HG03039 (cell line): ENCODE results near the gene CEP350.
"Not testable (repeated sequence)": the region's sequence is repeated elsewhere in the genome, so short reads cannot be mapped to it uniquely, and the experiment has no call there.

Source experiments
- ATAC-seq: cut with Tn5 transposase; IDR thresholded peaks from one replicate; pipeline ENCODE4 v1.9.1; 2021; ENCODE audit warnings: mild to moderate bottlenecking, moderate library complexity; ENCODE audit not compliant: unreplicated experiment

CEP350 gene

DNA sequence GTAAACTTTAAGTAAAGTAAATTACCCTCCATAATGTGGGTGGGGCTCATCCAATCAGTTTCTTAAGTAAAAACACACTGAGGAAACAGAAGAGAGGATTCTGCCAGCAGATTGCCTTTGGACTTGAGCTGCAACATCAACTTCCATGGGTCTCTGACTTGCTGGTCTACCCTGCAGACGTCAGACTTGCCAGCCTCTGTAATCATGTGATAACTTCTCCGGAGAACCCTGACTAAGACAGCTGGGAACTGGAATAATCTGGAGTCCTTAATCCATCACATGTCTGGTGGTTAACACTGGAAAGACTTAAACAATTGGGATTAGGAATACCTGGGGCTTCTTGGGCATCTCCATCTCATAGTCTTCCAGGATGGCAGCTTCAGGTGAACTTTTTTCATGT, 13.2 kb upstream of the CEP350 start:
- no peak for ATAC-seq

DNA sequence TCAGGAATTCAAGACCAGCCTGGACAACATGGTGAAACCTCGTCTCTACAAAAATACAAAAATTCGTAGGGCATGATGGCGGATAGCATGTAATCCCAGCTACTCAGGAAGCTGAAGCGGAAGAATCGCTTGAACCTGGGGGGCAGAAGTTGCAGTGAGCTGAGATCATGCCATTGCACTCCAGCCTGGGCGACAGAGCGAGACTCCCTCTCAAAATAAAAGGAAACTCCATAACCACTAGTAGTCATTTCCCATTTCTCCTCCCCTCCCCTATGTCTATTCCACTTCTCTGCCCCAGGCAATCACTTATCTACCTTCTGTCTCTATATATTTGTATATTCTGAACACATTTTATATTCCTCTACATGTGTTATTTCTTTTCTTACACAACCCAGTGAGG, 4.0 kb upstream of the CEP350 start:
- ATAC-seq, result no peak

DNA sequence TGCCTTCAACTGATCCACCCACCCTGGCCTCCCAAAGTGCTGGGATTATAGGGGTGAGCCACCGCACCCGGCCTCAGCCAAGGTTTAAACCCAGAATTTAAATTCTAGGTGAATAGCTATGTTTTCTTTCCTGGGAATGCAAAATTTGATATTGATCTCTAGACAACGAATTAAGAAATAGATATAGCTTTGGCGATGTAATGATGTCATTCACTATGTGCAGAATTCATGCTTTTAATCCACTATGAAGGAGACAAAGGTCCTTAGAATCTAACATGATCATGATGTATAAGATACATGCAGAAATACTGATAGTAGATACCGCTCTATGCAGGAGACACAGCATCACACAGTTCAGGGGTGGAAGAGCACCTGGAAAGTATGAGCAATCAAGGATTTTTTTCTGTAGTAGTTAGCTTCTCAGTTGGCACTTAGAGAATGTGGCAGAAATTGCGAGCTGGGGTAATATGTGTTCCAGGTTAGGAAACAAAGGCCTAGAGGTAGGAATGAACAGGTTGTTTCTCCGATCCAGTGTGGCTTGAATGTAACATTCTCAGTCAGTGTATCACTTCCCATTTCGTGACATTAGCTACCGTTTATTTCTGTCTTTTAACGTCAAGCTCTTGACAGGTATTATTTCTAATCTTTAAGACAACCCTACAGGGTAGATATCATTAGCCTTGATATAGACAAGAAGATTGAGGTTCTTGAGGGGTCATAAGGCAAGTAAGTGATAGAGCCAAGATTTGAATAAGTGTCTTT, 3.0 kb upstream of the CEP350 start:
- ATAC-seq, result no peak

DNA sequence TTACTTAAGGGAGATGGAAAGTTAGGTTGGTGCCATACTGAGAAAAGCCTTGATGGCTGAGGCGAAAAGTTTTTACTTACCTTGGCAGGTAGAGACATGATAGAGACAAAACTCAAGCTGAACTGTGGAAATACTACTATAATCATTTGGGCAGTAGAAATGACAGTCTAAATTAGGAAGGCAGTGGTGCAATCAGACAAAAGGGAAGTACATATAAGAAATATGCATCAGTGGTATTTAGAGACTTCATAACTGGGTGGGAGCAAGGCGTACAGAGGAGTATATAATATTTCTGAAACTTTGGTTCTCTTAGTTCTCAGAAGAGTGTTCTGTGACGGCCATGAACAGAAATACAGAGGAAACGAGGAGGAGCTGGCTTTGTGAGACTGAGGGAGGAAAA, 2.4 kb upstream of the CEP350 start:
- ATAC-seq, result no peak

DNA sequence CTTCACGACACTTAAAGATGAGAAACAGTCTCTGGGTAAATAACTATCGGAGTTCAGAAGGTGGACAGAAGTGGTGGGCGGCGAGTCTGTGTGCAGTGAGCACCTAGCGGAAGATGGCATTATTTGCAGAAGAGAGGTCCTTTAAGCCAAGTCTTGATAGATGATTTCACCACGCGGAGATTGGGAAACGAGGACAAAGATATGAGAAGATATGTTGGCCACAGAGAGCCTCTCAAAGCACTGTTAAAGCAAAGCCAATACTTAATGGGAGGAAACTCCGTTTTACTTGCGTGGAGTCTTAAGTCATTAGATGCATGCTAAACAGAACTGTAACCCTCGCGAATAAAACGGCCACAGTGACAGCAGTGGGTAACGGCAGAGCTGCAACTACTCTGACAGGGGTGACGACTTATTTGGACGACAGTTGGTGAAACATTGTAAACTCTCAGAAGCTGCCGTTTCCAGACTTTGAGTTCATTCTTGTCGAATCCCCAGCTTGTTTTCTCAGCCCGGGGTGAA, 577 bp upstream of the CEP350 start:
- ATAC-seq, result no peak

DNA sequence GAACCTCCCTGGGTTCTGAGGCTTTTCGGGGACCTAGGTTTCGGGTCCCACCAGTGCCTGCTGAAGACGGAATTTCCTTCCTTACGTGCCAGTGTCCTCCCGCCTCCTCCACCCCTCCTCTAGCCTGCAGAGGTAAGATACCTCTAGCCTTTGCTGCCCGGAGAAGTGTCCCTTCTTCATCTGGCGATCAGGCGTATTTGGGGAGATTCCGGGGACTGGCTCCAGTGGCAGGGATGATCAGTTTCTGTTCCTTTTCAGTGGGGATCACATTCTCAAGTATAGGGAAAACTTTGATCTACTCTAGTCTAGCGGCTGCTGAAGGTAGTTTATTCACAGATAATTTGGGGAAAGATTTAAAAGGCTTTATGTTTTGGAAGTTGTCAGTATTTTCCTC, 674 bp downstream of the CEP350 start:
- no peak for ATAC-seq

DNA sequence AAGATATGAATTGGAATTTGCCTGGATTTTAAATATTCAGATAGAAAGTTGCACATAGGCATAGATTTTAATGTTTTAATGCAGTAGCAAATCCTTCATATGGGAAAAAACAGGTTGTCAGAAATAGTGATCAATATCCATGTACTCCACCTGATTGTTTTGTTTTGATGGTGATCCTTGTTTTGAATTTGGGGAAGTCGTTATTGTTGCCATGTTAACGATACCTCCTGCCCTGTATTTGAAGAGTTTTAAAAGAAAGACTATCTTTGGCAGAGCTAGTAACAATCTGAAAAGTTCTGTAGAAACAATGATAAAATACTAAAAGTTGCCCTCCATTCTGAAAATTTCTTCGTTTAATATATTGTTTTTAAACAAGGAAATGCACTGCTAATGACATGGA, 1.1 kb downstream of the CEP350 start:
- no peak for ATAC-seq

DNA sequence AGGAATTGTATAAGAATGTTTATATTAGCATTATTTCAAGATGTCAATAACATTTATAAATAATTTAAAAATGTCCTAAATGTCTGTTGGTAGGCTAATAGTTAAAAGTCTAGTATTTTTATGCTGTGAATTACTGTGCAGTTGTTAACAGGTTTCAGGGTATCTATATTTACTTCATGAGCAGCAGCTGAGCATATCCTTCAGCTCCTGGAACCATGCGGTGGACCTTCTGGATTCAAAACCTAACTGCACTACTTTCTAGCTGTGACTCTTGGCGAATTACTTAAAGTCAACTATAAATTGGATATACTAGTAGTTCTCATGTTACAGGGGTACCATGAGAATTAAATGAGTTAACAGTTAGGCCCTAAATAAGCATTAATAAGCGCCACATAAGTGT, 3.7 kb downstream of the CEP350 start:
- ATAC-seq, result no peak

DNA sequence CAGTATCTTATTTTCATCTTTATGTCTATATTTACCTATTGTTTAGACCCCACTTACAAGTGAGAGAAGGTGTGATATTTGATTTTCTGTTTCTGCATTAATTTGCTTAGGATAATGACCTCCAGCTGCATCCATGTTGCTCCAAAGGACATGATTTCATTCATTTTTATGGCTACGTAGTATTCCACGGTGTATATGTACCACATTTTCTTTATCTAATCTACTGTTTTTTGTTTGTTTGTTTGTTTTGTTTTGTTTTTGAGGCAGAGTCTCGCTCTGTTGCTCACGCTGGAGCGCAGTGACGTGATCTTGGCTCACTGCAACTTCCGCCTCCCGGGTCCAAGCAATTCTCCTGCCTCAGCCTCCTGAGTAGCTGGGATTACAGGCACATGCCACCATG, 7.6 kb downstream of the CEP350 start:
- not testable (repeated sequence) for ATAC-seq

DNA sequence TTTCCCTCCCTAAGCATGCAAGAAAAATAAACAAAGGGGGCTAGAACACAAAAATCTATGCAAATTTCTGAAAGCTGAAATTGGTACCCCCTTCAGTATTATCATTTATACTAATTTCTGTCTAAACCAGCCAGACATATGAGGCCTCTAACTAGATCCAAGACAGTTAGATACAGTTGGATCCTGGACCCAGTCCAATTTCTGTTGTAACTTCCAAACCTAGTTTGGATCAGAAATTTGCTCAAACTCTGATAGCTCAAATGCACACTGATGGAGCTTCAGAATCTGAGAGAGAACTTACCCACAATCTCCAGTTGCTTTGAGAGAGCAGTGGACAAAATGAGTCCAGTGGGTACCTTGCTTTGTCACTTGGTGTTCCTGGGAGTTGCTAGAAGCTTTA, 11.9 kb downstream of the CEP350 start:
- no peak for ATAC-seq

DNA sequence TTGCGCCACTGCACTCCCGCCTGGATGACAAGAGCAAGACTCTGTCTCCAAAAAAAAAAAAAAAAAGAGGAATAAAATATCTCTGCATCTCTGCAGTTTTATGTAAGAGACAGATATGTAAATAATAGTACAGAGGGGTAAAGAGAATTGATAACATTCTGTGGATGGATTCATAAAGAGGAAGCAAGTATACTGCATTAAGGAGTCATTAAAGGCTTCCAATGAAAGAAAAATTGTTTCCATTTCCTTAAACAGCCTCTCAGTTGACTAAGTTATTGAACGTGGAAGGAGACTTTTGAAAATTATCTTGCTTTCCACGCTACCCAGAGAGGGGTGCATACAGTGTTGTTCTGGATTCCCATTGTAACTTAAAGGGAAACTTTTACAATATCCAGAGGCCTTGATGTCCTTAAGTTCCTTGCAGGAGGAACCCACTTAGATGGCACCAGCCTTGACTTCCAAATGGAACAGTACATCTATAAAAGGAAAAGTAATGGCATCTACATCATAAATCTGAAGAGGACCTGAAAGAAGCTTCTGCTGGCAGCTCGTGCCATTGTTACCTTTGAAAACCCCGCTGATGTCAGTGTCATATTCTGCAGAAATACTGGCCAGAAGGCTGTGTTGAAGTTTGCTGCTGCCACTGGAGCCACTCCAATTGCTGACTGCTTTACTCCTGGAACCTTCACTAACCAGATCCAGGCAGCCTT, 13.8 kb downstream of the CEP350 start:
- no peak for ATAC-seq

DNA sequence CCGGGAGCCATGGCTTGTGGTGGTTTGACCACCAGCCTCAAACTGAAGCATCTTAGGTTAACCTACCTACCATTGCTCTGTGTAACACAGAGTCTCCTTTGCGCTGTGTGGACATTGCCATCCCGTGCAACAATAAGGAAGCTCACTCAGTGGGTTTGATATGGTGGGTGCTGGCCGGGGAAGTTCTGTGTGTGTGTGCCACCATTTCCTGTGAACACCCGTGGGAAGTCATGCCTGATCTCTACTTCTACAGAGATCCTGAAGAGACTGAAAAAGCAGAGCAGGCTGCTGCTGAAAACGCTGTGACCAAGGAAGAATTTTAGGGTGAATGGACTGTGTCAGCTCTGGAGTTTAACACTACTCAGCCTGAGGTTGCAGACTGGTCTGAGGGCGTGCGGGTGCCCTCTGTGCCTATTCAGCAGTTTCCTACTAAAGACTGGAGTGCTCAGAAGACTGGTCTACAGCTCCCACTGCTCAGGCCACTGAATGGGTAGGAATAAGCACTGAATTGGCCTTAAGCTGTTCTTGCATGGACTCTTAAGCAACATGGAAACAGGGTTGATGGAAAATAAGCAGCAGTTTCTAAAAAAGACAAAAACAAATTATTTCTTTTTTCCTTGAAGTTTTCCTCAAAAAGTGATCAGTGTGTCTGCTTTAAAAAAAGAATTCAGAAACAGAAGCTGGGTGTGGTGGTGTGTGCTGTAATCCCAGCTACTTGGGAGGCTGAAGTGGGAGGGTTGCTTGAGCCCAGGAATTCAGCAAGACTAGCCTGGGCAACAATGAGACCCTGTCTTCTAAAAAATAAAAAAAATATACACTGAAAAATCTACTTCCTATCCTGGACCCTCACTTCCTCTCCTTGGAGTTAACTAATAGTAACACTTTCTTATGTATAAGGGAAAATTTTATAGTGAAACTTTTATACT, 14.6 kb downstream of the CEP350 start:
- no peak for ATAC-seq

DNA sequence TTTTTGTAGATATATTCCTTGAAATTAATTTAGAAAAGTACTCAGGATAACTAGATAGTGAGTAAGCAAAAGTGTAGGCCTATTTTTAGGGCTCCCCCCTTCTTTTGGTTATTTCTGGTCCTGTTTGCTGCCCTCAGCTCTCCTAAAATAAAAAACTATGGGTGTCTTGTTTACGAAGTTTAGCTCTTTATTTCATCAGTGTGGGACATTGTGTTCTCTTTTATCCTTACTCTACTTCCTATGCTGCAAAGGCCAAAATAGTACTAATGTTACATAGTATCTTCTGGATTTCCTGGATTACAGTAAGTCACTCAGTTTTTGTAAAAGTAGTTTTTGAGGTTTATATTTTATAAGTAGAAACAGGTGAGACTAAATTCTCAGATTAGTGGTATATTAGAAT, 15.4 kb downstream of the CEP350 start:
- ATAC-seq, result no peak

DNA sequence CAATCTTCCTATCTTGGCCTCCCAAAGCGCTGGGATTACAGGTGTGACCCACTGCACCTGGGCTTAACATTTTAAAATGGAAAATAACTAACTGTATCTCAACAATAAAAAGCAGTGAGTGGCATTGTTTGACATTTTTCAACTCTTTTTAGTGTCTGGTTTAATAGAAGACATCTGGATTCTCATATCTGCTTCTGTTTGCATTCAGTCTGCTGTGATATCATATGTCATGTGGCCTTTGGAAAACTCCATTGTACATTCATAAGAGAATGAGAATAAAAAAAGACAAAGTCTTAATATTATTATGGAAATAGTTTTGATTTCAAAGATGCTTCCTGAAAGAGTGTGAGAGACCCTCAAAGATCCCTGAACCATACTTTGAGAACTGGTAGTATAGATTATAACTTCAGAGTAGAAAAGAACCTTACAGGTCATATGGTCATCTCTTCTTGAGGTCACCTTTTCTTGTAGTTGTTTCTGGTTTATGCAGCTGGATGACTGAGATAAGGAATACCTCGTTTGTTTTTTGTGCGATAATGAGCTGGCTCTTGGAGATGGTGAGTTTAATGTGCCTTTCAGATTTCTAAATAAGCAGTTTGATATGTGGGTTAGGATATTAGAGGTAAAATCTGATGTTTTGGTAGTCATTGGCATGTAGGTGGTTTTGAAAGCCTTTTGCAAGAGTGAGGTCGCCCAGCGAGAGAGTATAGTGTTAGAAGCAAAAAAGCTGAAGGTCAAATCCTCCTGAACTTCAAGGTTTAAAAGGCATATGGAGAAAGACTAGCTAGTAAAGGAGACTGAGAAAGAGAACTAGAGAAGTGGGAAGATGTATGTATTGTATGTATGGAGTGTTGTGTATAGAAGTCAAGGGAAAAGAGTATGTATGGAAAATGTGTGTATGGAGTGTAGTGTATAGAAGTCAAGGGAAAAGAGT, 17.2 kb downstream of the CEP350 start:
- ATAC-seq, result no peak

DNA sequence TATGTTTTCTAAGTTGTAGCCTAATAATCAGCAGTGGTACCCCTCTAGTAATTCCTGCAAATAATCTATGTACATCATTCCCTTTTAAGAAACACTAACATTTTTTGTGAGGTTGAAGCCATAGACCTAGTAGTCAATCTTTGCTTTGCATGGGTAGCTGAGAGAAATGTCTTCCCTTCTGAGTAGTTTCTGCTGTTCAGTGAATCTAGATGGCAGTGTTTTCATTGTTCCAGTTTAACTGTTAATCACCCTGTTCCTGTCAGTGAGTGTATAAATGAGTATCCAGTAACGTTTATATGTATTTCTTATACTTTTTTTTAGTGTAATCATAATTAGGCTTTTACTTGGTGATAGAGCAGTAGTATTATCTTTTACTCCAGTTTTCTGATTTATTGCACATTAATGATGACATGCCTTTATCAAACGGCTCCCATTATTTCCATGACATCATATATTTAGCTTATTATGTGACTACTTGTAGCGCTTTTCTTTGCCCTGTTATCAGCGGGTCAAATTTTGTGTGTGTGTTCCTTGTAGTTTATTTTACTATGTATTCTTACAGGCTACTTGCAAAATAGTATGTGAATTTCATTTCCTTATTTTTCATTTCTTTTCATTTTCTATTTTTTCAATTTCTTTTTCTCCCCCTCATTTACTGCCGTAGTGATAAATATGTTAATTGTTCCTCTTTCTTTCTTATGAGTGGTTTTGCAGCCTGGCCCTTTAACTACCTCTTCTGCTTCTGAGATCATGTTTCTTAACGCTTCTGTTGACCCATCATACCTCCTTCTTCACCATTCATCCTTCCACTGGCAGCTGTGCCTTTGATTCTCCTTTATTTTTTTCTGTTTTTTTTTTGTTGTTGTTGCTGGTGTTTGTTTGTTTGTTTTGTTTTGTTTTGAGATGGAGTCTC, 18.8 kb downstream of the CEP350 start:
- no peak for ATAC-seq

DNA sequence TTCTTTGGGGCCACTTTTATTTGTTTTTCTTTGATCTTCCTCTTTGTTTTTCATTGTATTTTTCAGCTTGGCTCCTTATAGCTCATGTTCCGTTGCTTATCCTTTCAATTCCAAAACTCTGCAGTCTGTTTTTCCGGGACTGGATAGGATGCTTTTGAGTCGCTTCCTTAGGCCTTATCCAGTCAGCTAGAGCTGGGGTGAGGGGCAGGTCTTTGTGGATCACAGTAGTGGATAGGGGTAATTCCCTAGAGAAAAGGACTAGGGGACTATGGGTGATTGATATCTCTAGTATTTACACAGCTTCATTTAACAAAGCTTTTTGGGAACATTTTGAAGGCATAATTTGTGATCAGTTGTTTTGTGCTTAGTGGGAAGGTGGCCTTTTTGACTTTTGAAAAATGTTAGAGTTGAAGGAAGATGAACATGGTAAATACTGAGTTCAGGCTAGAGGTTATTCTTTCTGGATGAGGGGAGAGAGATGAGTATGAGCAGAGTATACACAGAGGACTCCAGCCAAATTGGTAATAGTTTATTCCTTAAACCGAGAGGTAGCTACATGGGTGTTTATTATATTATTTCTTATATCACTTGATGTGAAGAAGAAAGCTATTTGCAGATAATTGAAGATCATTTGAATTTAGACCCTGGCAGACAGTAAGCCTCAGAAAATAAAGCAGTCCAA, 22.5 kb downstream of the CEP350 start:
- no peak for ATAC-seq

DNA sequence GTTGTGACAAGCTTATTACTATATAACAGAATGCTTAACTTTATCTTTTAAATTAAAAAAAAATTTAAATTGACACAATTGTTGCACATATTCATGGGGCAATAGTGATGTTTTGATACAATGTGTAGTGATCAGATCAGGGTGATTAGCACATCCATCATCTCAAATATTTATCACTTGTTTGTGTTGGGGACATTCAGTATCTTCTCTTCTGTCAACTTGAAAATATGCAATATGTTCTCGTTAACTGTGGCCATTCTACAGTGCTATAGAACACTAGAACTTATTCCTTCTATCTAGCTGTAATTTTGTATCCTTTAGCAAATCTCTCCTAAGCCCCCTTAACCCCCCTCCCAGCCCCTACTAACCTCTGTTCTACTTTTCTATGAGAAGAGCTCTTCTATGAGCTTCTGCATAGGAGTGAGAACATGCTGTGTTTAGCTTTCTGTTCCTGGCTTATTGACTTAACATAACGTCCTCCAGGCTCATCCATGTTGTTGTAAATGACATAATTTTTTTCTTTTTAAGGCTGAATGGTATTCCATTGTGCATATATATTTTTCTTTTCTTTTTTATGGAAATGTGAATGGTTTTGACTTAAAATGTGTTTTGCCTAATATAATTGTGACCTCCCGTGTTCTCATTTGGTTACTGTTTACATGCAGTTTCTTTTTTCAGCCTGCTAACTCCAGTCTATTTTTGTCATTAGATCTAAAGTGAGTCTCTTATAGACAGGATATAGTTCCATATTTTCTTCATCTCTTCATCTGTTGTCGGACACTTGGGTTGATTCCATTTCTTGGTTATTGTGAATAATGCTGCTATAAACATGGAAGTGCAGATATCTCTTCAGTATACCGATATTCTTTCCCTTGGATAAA, 23.8 kb downstream of the CEP350 start:
- ATAC-seq, result no peak

DNA sequence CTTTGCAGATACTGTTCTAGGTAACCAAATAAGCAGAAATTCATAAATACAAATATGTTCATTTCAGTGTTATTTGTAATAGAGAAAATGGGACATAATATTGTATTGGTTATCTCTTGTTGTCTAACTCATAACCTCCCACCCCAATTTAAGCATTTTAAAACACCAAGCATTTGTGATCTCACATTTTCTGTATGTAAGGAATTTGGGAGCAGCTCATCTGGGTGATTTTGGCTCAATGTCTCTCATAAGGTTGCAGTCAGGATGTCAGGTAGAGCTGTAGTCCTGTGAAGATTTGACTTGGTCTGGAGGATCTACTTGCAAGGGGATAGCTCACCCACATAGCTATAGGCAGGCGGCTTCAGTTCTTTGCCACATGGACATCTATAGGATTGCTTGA, 29.5 kb downstream of the CEP350 start:
- no peak for ATAC-seq
